ENCODE data around the gene MAP7.

Gene MAP7

GRCh38 chr6:136469154-136469553 lies 81.1 kb downstream of the MAP7 start:
- Histone ChIP-seq H4K20me1 (ENCODE audit: insufficient read depth, low read length) (peaks cover 6% of the 10 kb centered on the region; the same call in 1 of the 2 replicates), H3K9me3 (replicated peaks; ENCODE audit: insufficient read depth, low read length) (no peaks in the 10 kb centered on the region), H3K4me3 (ENCODE audit: low read length) (no peak overlapping the region), H3K27ac (ENCODE audit: low read length) (no peak overlapping the region), H3K27me3 (replicated peaks; ENCODE audit: insufficient read depth, low read length) (peaks cover 16% of the 10 kb centered on the region; the same call in 1 of the 2 replicates), H3K4me2 (ENCODE audit: low read depth, low read length) (no peak overlapping the region), H3K9ac (ENCODE audit: low read length) (no peak overlapping the region), H3K36me3 (replicated peaks; ENCODE audit: insufficient read depth, low read length) (no peaks in the 10 kb centered on the region), H3K4me1 (ENCODE audit: low read length) (peaks cover 10% of the 10 kb centered on the region), H3F3A (ENCODE audit: insufficient read depth, low read length) (peaks cover 4% of the 10 kb centered on the region; the same call in 1 of the 2 replicates), H3K9me2 (replicated peaks; ENCODE audit: insufficient read depth, low read length) (no peaks in the 10 kb centered on the region), H3K79me2 (ENCODE audit: low read length) (no peaks in the 10 kb centered on the region), H2AFZ (ENCODE audit: low read length) (no peak overlapping the region)
- no peak for DNase-seq
- TF ChIP-seq EZH2phosphoT487 (IDR thresholded peaks at IDR 0.05; ENCODE audit: low read length) (no peak), EZH2 (optimal IDR thresholded peaks at IDR 0.05; ENCODE audit: low read depth, low read length) (no peak)
- TF ChIP-seq, protein P1, sequence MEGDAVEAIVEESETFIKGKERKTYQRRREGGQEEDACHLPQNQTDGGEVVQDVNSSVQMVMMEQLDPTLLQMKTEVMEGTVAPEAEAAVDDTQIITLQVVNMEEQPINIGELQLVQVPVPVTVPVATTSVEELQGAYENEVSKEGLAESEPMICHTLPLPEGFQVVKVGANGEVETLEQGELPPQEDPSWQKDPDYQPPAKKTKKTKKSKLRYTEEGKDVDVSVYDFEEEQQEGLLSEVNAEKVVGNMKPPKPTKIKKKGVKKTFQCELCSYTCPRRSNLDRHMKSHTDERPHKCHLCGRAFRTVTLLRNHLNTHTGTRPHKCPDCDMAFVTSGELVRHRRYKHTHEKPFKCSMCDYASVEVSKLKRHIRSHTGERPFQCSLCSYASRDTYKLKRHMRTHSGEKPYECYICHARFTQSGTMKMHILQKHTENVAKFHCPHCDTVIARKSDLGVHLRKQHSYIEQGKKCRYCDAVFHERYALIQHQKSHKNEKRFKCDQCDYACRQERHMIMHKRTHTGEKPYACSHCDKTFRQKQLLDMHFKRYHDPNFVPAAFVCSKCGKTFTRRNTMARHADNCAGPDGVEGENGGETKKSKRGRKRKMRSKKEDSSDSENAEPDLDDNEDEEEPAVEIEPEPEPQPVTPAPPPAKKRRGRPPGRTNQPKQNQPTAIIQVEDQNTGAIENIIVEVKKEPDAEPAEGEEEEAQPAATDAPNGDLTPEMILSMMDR (IDR thresholded peaks at IDR 0.05; ENCODE audit: low read length): no peak

DNA sequence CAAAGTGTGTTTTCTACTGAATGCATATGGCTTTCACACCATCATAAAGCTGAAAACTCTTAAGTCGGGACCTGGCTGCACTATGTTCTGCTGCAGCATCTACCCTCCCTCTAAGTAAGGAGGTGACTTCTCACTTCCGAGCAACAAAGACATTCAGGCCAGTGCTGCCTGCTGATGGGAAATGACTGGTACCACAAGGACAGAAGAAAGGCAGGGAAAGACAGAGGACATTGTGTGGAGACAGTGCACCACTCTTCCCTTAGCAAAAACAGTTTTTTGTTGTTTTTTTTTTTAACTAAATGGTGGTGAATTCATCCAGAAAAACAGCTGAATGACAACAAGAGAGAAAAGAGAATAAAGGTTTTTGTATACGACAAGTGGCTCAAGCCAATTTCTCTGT lies 81.5 kb downstream of the MAP7 start:
- Histone ChIP-seq H3F3A (ENCODE audit: insufficient read depth, low read length) (peaks cover 4% of the 10 kb centered on the region; the same call in 1 of the 2 replicates), H3K27ac (ENCODE audit: low read length) (no peak overlapping the region), H3K27me3 (replicated peaks; ENCODE audit: insufficient read depth, low read length) (peaks cover 16% of the 10 kb centered on the region; the same call in 1 of the 2 replicates), H3K9ac (ENCODE audit: low read length) (no peak overlapping the region), H3K36me3 (replicated peaks; ENCODE audit: insufficient read depth, low read length) (no peaks in the 10 kb centered on the region), H3K79me2 (ENCODE audit: low read length) (no peaks in the 10 kb centered on the region), H3K4me1 (ENCODE audit: low read length) (peaks cover 14% of the 10 kb centered on the region), H2AFZ (ENCODE audit: low read length) (no peak overlapping the region), H3K4me2 (ENCODE audit: low read depth, low read length) (no peak overlapping the region), H3K9me3 (replicated peaks; ENCODE audit: insufficient read depth, low read length) (no peaks in the 10 kb centered on the region), H4K20me1 (ENCODE audit: insufficient read depth, low read length) (peaks cover 6% of the 10 kb centered on the region; the same call in 1 of the 2 replicates), H3K4me3 (ENCODE audit: low read length) (no peak overlapping the region), H3K9me2 (replicated peaks; ENCODE audit: insufficient read depth, low read length) (no peaks in the 10 kb centered on the region)
- no peak for DNase-seq
- TF ChIP-seq EZH2 (optimal IDR thresholded peaks at IDR 0.05; ENCODE audit: low read depth, low read length) (no peak), EZH2phosphoT487 (IDR thresholded peaks at IDR 0.05; ENCODE audit: low read length) (no peak)
- TF ChIP-seq, protein P1 (IDR thresholded peaks at IDR 0.05; ENCODE audit: low read length): no peak

DNA sequence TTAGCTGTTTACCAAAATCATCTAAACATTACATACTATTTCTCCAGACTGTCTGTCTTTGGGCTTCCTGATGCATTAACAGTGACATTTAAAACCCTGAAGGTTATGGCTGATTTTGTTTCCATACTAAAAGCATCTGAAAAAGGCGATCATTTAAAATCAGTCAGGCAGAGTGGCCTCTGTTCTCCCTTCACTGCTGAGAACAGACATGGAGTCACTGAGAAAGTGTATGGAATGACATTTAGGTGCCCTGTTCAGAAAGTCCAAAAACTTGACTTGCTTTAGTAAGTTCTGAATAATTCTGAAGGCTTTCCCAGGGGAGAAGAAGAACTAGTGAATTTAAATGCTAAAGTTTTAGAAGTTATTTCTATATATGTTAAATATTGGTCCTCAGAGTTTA lies 83.0 kb downstream of the MAP7 start:
- Histone ChIP-seq H3K9ac (ENCODE audit: low read length) (no peak overlapping the region), H3K79me2 (ENCODE audit: low read length) (no peaks in the 10 kb centered on the region), H2AFZ (ENCODE audit: low read length) (no peak overlapping the region), H3K4me1 (ENCODE audit: low read length) (peaks cover 22% of the 10 kb centered on the region), H3K27me3 (replicated peaks; ENCODE audit: insufficient read depth, low read length) (peaks cover 16% of the 10 kb centered on the region; the same call in 1 of the 2 replicates), H3K9me3 (replicated peaks; ENCODE audit: insufficient read depth, low read length) (no peaks in the 10 kb centered on the region), H4K20me1 (ENCODE audit: insufficient read depth, low read length) (peaks cover 6% of the 10 kb centered on the region; the same call in 1 of the 2 replicates), H3K4me3 (ENCODE audit: low read length) (no peak overlapping the region), H3K9me2 (replicated peaks; ENCODE audit: insufficient read depth, low read length) (no peaks in the 10 kb centered on the region), H3K4me2 (ENCODE audit: low read depth, low read length) (no peak overlapping the region), H3F3A (ENCODE audit: insufficient read depth, low read length) (peaks cover 4% of the 10 kb centered on the region; the same call in 1 of the 2 replicates), H3K27ac (ENCODE audit: low read length) (no peak overlapping the region), H3K36me3 (replicated peaks; ENCODE audit: insufficient read depth, low read length) (no peaks in the 10 kb centered on the region)
- DNase-seq: no peak
- no peak for TF ChIP-seq EZH2phosphoT487 (IDR thresholded peaks at IDR 0.05; ENCODE audit: low read length)

DNA sequence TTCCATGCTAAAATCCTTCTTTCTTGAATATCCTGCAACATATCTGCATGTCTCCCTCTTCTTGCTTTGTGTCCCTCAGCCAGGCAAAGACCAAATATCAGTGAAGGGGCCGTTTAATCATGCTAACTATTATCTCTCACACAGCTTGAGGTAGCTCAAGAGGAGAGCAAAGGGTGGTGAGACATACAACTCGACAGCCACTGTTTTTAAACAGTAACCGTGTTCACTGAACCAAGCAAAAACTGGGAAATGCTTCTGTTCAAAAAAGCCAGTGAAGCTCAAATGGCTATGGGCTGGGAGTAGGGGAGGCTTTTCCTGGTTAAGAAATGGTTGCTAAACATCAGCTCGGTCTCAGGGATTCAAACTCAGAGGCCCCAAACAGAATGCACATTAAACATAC lies 83.4 kb downstream of the MAP7 start:
- Histone ChIP-seq H3F3A (ENCODE audit: insufficient read depth, low read length) (peaks cover 4% of the 10 kb centered on the region; the same call in 1 of the 2 replicates), H3K79me2 (ENCODE audit: low read length) (no peaks in the 10 kb centered on the region), H3K36me3 (replicated peaks; ENCODE audit: insufficient read depth, low read length) (no peaks in the 10 kb centered on the region), H3K9ac (ENCODE audit: low read length) (no peak overlapping the region), H3K9me2 (replicated peaks; ENCODE audit: insufficient read depth, low read length) (no peaks in the 10 kb centered on the region), H4K20me1 (ENCODE audit: insufficient read depth, low read length) (peaks cover 6% of the 10 kb centered on the region; the same call in 1 of the 2 replicates), H3K4me3 (ENCODE audit: low read length) (no peak overlapping the region), H3K27ac (ENCODE audit: low read length) (no peak overlapping the region), H3K4me2 (ENCODE audit: low read depth, low read length) (no peak overlapping the region), H3K27me3 (replicated peaks; ENCODE audit: insufficient read depth, low read length) (peaks cover 19% of the 10 kb centered on the region; the same call in 1 of the 2 replicates), H3K9me3 (replicated peaks; ENCODE audit: insufficient read depth, low read length) (no peaks in the 10 kb centered on the region), H3K4me1 (ENCODE audit: low read length) (peaks cover 22% of the 10 kb centered on the region), H2AFZ (ENCODE audit: low read length) (no peak overlapping the region)
- TF ChIP-seq EZH2phosphoT487 (IDR thresholded peaks at IDR 0.05; ENCODE audit: low read length) (no peak), EZH2 (optimal IDR thresholded peaks at IDR 0.05; ENCODE audit: low read depth, low read length) (no peak)
- TF ChIP-seq, protein P1 (IDR thresholded peaks at IDR 0.05; ENCODE audit: low read length): no peak
- no peak for DNase-seq

All from MM.1S (cell line).